HL-60 (cell line): ENCODE measurements around the gene XRCC3.
A peak's percentile ranks its signal among the peaks of the same experiment; 100 is the strongest.

ENCODE experiments used
- DNase-seq, 2 experiments: peaks; one replicate each; pipeline ENCODE4 v3.0.0-alpha.2; 2010 to 2020; ENCODE audit warnings: low read depth in 1 of 2, low spot score in 1 of 2
- H3K27ac ChIP-seq: fragments of 250-450 bp; sonication (Bioruptor Pico); replicated peaks from 2 replicates; pipeline ENCODE4 v1.5.1; 2020; ENCODE audit warnings: mild to moderate bottlenecking, moderate library complexity
- H3K27me3 ChIP-seq: fragments of 250-450 bp; sonication (Bioruptor Pico); 2 replicates; pipeline ENCODE4 v1.5.1; 2021; ENCODE audit warnings: mild to moderate bottlenecking, moderate library complexity; ENCODE audit not compliant: insufficient read depth, poor library complexity, severe bottlenecking
- H3K4me3 ChIP-seq: replicated peaks from 2 replicates; pipeline ENCODE4 v1.5.1; 2011; ENCODE audit warnings: mild to moderate bottlenecking, control low read depth, low read length; ENCODE audit not compliant: insufficient read depth
- GABPA ChIP-seq: IDR thresholded peaks from 2 replicates; pipeline ENCODE4 v1.6.1; 2012; ENCODE audit warnings: low read depth
- POLR2AphosphoS5 ChIP-seq: IDR thresholded peaks from 2 replicates; pipeline ENCODE4 v1.6.1; 2012; ENCODE audit warnings: low read depth
- SPI1 ChIP-seq: IDR thresholded peaks from 2 replicates; pipeline ENCODE4 v1.6.1; 2012; ENCODE audit warnings: low read depth, mild to moderate bottlenecking, borderline replicate concordance
- TF ChIP-seq, protein P1 (sequence below): IDR thresholded peaks from 2 replicates; pipeline ENCODE4 v1.6.1; 2012; ENCODE audit warnings: low read depth; ENCODE audit not compliant: insufficient replicate concordance
- TF ChIP-seq, protein P2 (sequence below): IDR thresholded peaks from one replicate; pipeline ENCODE4 v1.5.1; 2011; ENCODE audit warnings: low read length, control low read depth, inconsistent platforms; ENCODE audit not compliant: insufficient read depth

The XRCC3 gene

DNA sequence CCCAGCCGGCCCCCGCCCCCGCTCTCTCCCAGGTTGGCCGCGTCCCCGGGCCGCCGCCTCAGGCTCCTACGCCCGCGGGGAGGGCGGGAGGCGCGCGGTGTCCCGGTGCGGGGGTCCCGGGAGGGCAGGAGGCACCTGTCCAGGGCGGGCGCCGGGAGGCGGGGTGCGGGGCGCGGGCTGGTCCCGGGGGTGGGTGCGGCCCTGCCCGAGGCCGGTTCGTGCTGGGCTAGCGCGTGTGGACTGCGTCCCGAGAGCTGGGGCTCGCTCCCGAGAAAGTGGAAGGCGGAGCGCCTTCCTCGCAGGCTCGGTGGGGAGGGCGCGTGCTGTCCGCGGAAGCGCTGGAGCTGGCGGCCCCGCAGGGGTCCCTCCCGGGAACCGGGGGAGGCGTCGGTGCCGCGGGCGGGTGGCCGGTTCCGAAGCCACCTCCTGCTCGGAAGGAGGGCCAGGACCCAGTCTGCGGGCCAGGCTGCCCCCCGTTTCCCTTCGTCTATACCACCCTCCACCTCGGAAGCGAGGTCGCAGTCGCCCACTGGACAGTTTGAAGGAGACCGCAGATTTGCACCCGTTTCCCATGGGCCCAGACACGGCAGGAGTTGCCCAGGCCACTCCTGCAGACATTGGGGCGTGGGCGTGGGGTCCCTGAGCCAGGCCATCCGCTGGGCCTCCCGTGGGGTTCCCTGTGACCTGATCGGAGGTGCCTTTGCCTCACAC lies 995 bp upstream of the XRCC3 start:
- Histone ChIP-seq H3K27ac (peak overlapping the region; percentile 41), H3K27me3 (no peaks in the 10 kb centered on the region), H3K4me3 (peak overlapping the region; percentile 74)
- DNase-seq: peak in 1 of 2 experiments; percentile 32
- TF ChIP-seq, protein P1, sequence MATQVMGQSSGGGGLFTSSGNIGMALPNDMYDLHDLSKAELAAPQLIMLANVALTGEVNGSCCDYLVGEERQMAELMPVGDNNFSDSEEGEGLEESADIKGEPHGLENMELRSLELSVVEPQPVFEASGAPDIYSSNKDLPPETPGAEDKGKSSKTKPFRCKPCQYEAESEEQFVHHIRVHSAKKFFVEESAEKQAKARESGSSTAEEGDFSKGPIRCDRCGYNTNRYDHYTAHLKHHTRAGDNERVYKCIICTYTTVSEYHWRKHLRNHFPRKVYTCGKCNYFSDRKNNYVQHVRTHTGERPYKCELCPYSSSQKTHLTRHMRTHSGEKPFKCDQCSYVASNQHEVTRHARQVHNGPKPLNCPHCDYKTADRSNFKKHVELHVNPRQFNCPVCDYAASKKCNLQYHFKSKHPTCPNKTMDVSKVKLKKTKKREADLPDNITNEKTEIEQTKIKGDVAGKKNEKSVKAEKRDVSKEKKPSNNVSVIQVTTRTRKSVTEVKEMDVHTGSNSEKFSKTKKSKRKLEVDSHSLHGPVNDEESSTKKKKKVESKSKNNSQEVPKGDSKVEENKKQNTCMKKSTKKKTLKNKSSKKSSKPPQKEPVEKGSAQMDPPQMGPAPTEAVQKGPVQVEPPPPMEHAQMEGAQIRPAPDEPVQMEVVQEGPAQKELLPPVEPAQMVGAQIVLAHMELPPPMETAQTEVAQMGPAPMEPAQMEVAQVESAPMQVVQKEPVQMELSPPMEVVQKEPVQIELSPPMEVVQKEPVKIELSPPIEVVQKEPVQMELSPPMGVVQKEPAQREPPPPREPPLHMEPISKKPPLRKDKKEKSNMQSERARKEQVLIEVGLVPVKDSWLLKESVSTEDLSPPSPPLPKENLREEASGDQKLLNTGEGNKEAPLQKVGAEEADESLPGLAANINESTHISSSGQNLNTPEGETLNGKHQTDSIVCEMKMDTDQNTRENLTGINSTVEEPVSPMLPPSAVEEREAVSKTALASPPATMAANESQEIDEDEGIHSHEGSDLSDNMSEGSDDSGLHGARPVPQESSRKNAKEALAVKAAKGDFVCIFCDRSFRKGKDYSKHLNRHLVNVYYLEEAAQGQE: no peak
- TF ChIP-seq, protein P2, sequence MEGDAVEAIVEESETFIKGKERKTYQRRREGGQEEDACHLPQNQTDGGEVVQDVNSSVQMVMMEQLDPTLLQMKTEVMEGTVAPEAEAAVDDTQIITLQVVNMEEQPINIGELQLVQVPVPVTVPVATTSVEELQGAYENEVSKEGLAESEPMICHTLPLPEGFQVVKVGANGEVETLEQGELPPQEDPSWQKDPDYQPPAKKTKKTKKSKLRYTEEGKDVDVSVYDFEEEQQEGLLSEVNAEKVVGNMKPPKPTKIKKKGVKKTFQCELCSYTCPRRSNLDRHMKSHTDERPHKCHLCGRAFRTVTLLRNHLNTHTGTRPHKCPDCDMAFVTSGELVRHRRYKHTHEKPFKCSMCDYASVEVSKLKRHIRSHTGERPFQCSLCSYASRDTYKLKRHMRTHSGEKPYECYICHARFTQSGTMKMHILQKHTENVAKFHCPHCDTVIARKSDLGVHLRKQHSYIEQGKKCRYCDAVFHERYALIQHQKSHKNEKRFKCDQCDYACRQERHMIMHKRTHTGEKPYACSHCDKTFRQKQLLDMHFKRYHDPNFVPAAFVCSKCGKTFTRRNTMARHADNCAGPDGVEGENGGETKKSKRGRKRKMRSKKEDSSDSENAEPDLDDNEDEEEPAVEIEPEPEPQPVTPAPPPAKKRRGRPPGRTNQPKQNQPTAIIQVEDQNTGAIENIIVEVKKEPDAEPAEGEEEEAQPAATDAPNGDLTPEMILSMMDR: no peak
- TF ChIP-seq SPI1 (no peak), GABPA (no peak), POLR2AphosphoS5 (no peak)

DNA sequence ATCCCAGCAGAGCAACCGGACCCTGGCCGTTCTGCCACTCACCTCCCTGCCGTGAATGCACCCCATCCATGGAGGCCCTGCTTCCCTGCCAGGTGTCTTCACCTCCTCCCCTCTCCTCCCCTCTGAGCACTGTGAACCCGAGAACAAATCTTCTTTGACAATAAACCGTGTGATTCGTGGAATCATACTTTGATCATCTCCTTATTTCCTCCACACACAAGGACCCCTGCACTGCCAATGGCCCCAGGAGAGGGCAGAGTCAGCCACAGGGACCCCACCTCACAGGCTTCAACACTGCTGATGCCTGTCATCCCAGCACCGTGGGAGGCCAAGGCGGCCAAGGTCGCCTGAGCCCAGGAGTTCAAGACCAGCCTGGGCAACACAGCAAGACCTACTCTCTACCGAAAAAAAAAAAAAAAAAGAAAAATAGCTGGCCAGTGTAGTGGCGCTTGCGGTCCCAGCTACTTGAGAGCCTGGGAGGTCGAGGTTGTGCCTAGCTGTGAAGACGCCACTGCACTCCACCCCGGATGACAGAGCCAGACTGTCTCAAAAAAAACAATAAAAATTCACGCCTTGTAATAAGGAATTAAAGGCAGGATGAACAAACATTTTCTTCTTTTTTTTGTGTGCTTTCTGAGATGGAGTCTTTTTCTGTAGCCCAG lies 1.1 kb downstream of the XRCC3 start:
- no peak for DNase-seq
- Histone ChIP-seq H3K27me3 (no peaks in the 10 kb centered on the region), H3K4me3 (peak overlapping the region; percentile 55), H3K27ac (peak overlapping the region; percentile 70)
- TF ChIP-seq POLR2AphosphoS5: no peak
- TF ChIP-seq GABPA: no peak
- TF ChIP-seq SPI1: no peak
- TF ChIP-seq, protein P1: no peak
- TF ChIP-seq, protein P2: no peak

DNA sequence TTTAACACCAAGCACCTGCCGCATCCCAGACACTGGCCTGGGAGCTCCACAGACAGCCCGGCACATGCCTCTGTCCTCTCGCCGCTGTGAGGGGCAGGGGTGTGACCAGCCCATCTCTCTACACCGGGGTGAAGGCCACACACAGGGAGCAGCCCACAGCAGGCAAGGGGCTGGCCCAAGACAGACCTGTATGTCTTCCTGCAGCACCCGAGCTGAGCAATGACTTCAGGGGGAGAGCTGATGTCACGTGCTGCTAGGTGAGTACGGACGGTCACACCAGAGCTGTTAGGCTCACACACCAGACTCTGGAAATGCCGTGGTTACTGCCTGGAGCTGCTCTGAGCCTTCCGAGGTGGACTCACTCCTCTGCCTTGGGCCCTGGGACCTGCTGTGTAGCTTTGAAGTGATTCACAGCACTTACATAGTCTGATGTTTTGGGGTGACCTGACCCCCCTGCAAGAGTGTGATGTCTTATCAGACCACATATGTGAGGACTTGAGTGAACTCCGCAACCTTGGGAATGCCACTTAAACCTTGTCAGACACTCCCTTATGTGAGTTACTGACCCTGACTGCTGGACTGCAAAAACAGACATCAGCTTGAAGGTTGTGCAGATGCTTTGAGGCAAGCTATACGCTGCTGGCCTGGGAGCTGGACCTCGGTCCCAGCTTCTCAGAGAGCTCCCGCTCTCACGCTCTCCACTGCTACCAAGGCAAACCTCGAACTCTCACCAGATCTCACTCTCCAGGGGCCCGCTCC lies 1.8 kb downstream of the XRCC3 start:
- no peak for DNase-seq
- Histone ChIP-seq H3K4me3 (no peak overlapping the region), H3K27me3 (no peaks in the 10 kb centered on the region), H3K27ac (no peak overlapping the region)
- TF ChIP-seq POLR2AphosphoS5 (no peak), GABPA (no peak), SPI1 (no peak)
- TF ChIP-seq, protein P2: no peak
- TF ChIP-seq, protein P1: no peak
